Mucosa of stomach (tissue), 1 donor: ENCODE results near the gene PSRC1.

ENCODE experiments used
- H3K27me3 ChIP-seq: one replicate; pipeline ENCODE4 v1.7.0; 2013; ENCODE audit warnings: mild to moderate bottlenecking, low read length; ENCODE audit not compliant: control insufficient read depth, insufficient read depth
- H3K36me3 ChIP-seq: one replicate; pipeline ENCODE4 v1.7.0; 2013; ENCODE audit warnings: low read length; ENCODE audit not compliant: control insufficient read depth, insufficient read depth
- H3K4me1 ChIP-seq: one replicate; pipeline ENCODE4 v1.7.0; 2013; ENCODE audit warnings: mild to moderate bottlenecking, low read length; ENCODE audit not compliant: control insufficient read depth, insufficient read depth
- H3K4me3 ChIP-seq: one replicate; pipeline ENCODE4 v1.7.0; 2013; ENCODE audit warnings: low read length
- H3K9ac ChIP-seq: one replicate; pipeline ENCODE4 v1.7.0; 2013; ENCODE audit warnings: mild to moderate bottlenecking, low read length, moderate library complexity
- H3K9me3 ChIP-seq: one replicate; pipeline ENCODE4 v1.7.0; 2013; ENCODE audit warnings: mild to moderate bottlenecking, low read length, moderate library complexity; ENCODE audit not compliant: control insufficient read depth
- donor health status: Pancreatic carcinoma.

Gene PSRC1

DNA sequence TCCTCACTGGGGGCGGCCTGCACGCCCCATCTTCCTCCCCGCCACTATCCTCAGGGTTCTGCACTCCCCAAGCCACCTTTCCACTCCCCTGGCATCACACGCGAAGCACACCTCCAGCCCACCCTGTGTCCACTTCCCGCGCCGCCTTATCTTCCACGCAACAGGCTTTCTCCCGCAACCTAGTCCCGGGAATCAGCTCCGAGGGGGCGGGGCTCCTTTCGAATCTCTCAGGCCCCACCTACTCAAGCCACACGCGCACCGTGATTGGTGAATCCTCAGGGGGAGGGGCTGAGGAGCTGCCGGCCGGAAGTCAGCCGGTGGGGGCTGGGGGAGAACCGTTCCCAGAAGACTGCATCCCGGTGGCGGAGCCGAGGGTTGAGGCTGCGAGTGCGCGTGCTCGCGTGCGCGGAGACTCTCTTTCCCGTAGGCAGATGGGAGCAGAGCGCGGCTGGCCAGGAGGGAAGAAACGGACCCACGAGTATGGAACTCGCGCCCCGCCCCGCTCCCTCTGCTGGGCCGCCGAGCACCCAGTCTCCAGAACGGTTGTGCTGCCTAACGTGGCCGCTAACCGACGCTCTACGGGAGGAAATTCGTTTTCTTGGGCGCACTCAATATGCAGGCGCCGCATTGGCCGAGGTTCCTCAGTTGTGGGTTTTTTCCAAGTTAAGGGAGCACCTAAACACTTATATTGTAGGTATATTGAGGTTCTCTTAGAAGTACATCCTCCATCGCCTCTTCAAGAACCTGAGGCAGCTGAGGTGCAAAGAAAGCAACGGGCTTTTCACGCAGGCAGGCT is at the start of gene PSRC1:
TSS of gene PSRC1 (minus strand) at position 194 of the 796 bp plus-strand sequence.
- peaks cover 19% of the 10 kb centered on the region for H3K4me1 ChIP-seq
- H3K27me3 ChIP-seq: no peaks in the 10 kb centered on the region
- no peaks in the 10 kb centered on the region for H3K9me3 ChIP-seq
- H3K4me3 ChIP-seq: peak within 1 kb of the TSS; percentile 55
- H3K36me3 ChIP-seq: no peaks in the 10 kb centered on the region
- H3K9ac ChIP-seq: peak within 1 kb of the TSS; percentile 48

DNA sequence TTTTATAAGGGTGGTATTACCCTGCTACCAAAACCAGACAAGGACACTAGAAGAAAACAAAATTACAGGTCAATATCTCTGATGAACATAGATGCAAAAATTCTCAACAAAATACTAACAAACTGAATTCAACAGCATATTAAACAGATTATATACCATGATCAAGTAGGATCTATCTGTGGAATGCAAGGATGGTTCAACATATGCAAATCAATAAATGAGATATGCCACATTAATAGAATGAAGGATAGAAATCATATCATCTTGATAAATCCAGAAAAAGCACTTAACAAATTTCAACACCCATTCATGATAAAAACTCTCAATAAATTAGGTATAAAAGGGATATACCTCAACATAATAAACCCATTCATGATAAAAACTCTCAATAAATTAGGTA is 48.2 kb upstream of the PSRC1 start:
- H3K36me3 ChIP-seq: peaks cover 14% of the 10 kb centered on the region
- H3K4me1 ChIP-seq: no peaks in the 10 kb centered on the region
- no peaks in the 10 kb centered on the region for H3K9me3 ChIP-seq
- no peaks in the 10 kb centered on the region for H3K27me3 ChIP-seq
- H3K4me3 ChIP-seq: no peak overlapping the region
- no peak overlapping the region for H3K9ac ChIP-seq

DNA sequence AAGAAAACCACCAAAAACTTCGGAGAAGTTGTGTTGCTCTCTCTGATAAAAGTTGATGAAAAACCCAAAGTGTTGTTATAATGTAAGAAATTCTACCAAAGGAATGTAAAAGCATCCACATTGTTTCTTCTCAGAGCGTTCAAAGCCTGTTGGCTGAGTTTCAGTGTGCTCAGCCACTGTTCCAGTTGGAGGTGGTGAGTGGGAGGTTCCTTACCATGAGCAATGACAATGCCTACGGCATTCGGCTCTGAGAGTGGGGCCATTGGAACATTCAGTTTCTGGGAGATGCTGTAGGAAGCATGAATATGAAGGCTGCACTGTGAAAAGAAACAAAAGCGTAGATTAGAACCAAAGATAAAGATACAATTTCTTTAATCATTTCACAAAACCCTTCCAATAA is 44.3 kb upstream of the PSRC1 start:
- no peak overlapping the region for H3K9ac ChIP-seq
- H3K36me3 ChIP-seq: no peaks in the 10 kb centered on the region
- H3K27me3 ChIP-seq: no peaks in the 10 kb centered on the region

DNA sequence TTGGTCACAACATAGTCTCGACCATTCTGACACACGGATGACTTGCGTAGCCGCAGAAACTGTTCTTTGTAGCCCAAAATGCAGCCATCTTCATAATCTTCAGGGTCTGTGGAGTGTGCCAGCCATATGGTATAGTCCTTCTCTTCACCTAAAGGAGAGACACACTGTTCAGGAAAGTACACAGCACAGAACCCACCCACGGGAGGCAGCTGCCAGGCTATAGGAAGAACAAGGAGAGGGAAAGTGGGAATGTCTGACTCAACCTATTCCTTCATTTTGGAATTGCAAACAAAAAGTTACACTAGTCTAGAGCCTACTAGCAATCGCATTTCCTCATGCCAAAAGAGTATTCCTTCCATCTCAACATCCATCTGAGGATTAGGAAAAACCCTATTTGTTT is 40.0 kb upstream of the PSRC1 start:
- no peak overlapping the region for H3K9ac ChIP-seq
- H3K9me3 ChIP-seq: no peaks in the 10 kb centered on the region
- H3K27me3 ChIP-seq: no peaks in the 10 kb centered on the region
- no peak overlapping the region for H3K4me3 ChIP-seq
- H3K36me3 ChIP-seq: peaks cover 10% of the 10 kb centered on the region
- H3K4me1 ChIP-seq: no peaks in the 10 kb centered on the region

More for the DNA sequence above, 44.3 kb upstream of the PSRC1 start:
- H3K4me3 ChIP-seq: no peak overlapping the region
- H3K9me3 ChIP-seq: no peaks in the 10 kb centered on the region
- H3K4me1 ChIP-seq: no peaks in the 10 kb centered on the region

DNA sequence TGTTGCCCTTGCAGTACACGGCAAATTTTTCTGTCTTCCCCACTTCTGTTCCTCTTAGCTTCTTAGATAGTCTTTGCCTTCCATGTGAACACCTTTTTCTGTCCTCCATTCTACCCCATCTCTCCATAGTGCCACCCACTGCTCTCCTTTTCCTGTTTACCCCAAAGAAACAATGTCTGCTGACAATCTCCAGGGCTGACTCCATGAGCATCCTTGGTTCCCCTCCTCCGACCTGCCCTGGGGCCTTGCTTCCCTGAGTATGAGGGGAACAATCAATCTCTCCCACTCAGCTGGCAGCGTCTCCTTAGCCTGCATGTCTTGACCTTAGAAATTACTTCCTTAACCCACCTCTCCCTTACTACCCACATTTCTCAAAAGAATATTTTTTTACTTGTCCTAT is 36.2 kb upstream of the PSRC1 start:
- Histone ChIP-seq H3K36me3 (peaks cover 10% of the 10 kb centered on the region), H3K9ac (no peak overlapping the region), H3K4me1 (no peaks in the 10 kb centered on the region), H3K4me3 (no peak overlapping the region), H3K9me3 (no peaks in the 10 kb centered on the region), H3K27me3 (no peaks in the 10 kb centered on the region)

DNA sequence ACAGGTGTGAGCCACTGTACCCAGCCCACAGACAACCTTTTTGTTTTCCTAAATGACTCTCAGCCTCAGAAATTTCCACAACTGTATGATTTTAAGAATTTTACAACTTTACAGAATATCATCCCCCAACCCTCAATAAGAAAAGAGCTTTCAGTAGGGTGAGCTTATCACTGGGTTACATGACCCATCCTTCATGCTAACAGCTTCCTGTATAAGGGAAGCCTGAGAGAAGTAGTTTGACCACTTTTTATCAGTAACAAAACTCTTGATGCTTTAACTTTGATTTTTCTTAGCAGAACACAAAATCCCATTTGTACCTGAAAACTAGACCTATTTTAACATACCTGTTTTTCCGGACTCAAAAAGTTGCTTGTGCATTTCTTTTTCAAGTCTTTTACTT is 33.6 kb upstream of the PSRC1 start:
- no peaks in the 10 kb centered on the region for H3K27me3 ChIP-seq
- no peak overlapping the region for H3K4me3 ChIP-seq
- no peaks in the 10 kb centered on the region for H3K9me3 ChIP-seq
- H3K4me1 ChIP-seq: no peaks in the 10 kb centered on the region
- H3K9ac ChIP-seq: no peak overlapping the region
- H3K36me3 ChIP-seq: peaks cover 5% of the 10 kb centered on the region

DNA sequence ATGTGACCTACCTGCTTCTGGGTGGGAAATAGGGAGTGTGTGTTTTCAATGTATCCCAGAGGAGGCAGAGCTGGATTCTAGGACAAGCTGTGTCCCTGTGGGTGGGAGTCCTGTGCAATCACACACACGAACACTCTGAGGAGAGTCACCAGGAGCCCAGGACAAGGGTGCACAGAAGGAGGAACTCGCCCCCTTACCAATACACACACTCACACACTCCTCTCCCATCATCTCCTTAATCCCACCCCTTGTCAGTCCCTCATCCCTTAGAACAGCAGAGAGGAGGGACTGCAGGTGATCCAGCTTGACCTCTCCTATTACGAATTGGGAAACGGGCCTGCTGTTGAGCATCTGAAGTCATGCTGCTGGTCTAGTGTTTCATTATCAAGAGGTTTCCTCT is 32.3 kb upstream of the PSRC1 start:
- Histone ChIP-seq H3K4me1 (no peaks in the 10 kb centered on the region), H3K36me3 (no peaks in the 10 kb centered on the region), H3K9ac (no peak overlapping the region), H3K9me3 (no peaks in the 10 kb centered on the region), H3K27me3 (no peaks in the 10 kb centered on the region), H3K4me3 (no peak overlapping the region)

DNA sequence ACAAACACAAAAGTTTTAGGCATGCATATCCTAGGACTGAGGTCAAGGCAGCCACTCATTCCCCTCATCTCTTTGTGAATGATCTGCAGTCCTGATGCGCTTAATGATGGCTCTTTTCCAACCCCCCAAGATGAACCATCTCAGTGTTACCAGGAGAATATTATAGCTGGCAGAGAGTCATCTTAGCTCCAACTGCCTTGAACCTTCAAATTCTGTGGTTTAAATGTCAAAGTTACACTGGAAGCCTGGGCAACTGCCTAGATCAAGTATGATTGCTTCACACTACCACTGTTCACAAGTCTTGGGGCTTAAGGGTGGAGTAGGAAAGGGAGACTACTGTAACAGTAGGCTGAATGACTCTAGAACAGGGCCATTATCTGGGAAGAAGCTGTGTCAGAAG is 31.9 kb upstream of the PSRC1 start:
- Histone ChIP-seq H3K4me1 (no peaks in the 10 kb centered on the region), H3K9ac (no peak overlapping the region), H3K36me3 (no peaks in the 10 kb centered on the region)

DNA sequence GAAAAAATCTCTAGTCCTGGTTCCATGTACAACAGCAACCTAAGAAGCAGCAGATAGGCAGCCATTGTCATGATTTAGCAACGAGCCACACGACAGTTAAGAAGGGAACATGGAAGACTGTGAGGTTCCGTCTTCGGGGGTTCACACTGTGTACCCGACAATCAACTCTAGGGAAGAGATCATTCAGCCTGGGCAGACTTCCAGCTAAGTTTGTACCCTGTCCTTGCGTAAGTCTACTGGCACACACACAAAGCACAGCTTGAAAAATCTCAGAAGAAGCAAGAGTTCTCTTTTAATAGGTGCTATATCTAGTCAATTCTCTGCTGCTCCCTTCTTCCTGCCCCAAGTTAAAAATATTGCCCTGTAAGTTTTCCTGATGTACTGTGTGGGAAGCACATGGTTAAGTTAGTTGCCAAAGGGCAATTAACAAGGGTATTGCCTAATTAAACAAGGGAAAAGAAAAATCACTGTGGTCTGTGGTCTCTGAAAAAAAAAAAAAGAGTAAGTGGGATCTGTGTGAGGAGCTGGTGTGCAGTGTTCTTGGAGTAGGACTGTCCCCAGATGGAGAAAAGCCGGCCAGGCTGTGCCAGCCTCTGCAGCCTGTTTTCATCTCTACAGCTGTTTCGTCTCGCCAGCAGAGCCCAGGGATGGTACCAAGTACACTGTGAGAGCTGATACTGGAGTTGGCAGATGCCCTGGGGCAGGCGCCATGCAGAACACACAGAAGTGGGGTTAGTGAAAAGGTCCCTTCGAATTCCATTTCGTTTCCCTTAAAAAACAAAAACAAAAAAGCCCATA is 30.2 kb upstream of the PSRC1 start:
- Histone ChIP-seq H3K27me3 (no peaks in the 10 kb centered on the region), H3K9ac (no peak overlapping the region), H3K4me3 (no peak overlapping the region), H3K9me3 (no peaks in the 10 kb centered on the region), H3K36me3 (no peaks in the 10 kb centered on the region), H3K4me1 (no peaks in the 10 kb centered on the region)

More for the DNA sequence above, 31.9 kb upstream of the PSRC1 start:
- H3K4me3 ChIP-seq: no peak overlapping the region
- H3K27me3 ChIP-seq: no peaks in the 10 kb centered on the region
- H3K9me3 ChIP-seq: no peaks in the 10 kb centered on the region

DNA sequence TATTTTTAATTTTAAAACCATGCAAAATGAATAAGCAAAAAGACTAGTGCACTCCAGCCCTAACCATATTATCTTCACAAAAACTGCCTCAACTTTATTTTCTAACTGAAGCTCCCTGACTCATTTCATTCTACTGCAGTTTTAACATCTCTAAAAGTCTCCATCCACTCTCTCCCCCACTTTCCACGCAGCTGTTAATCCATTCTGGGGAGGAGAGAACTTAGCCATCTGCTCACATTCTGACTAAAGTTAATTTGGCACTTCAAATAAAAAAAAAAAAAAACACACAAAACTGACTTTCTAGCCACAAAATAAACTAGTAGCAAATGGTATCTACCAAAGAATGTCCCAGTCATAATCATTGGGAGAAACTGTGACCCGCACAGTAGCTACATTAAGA is 29.3 kb upstream of the PSRC1 start:
- H3K36me3 ChIP-seq: no peaks in the 10 kb centered on the region
- no peaks in the 10 kb centered on the region for H3K27me3 ChIP-seq
- H3K9me3 ChIP-seq: no peaks in the 10 kb centered on the region
- no peak overlapping the region for H3K9ac ChIP-seq
- peaks cover 7% of the 10 kb centered on the region for H3K4me1 ChIP-seq
- H3K4me3 ChIP-seq: no peak overlapping the region

DNA sequence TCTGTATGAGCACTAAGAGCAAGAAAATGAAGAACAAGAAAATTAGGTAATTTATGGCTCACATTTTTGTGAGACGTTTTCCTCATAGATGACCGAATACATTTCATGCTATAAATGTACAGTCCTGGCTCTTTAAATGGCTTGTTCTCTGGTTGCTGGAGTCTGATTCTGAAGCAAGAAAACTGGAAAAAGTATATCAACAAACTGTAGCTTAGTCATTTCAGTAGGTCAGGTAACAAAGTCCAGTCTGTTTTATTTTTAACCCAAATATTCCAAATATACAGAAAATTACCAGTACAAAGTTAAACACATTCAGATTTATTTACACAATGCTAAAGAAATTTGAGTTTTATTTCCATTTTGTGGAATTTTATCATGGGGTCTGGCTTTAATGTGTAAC is 26.4 kb upstream of the PSRC1 start:
- Histone ChIP-seq H3K4me1 (peaks cover 13% of the 10 kb centered on the region), H3K4me3 (no peak overlapping the region), H3K9me3 (no peaks in the 10 kb centered on the region), H3K36me3 (no peaks in the 10 kb centered on the region), H3K27me3 (no peaks in the 10 kb centered on the region), H3K9ac (no peak overlapping the region)

DNA sequence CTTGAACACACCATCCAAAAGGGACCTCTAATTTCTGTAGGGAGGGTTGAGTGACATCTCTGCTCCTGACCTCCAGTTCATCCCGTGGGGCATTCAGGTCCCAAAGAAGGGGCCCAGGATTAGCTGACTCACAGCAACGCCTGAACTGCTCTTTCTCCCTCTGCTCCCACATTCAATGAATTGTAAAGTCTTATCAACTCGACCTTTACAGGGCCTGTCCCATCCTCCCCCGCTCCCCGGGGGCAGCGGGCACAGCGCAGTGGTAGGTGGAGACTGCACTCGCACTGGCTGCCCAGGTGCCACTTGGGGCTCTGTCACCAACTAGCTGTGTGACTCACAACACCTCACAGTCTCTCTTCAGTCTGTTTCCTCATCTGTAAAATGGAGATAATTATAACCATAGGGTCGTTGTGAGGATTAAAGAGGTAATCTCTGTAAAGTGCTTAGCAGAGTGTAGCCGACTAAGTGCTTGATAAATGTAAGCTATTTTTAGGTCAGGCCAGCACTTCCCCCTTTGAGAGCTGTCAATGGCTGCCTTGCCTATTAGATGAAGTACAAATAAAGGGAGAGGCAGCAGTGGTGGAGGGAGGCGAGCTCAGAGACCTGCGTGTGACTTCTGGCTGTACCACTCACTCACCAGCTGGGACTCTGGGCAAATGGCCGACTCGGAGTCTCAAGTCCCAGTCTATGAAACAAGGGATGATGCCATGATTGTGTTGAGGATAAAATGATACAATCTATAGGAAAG is 24.5 kb upstream of the PSRC1 start:
- Histone ChIP-seq H3K4me1 (peaks cover 13% of the 10 kb centered on the region), H3K9me3 (no peaks in the 10 kb centered on the region), H3K36me3 (no peaks in the 10 kb centered on the region), H3K27me3 (no peaks in the 10 kb centered on the region), H3K4me3 (no peak overlapping the region), H3K9ac (no peak overlapping the region)
